Hepatocyte (in vitro differentiated cells): Measurements from ENCODE around the gene MAD2L1.

ENCODE experiments used
- CTCF ChIP-seq: fragments of 200-600 bp; sonication (generic); IDR thresholded peaks from 2 replicates; pipeline ENCODE4 v1.5.1; 2016; ENCODE audit warnings: antibody characterized with exemption, mild to moderate bottlenecking; ENCODE audit not compliant: poor library complexity
- EZH2 ChIP-seq: fragments of 200-600 bp; sonication (generic); IDR thresholded peaks from 2 replicates; pipeline ENCODE4 v1.6.1; 2016; ENCODE audit warnings: antibody characterized with exemption, mild to moderate bottlenecking, borderline replicate concordance
- EZH2phosphoT487 ChIP-seq: fragments of 200-600 bp; sonication (generic); IDR thresholded peaks from one replicate; pipeline ENCODE4 v1.6.1; 2018; ENCODE audit warnings: antibody characterized with exemption, mild to moderate bottlenecking, low read depth, moderate library complexity; ENCODE audit not compliant: unreplicated experiment, severe bottlenecking

- TF ChIP-seq CTCF (no peak), EZH2phosphoT487 (no peak), EZH2 (no peak)
Measured at GRCh38 chr4:120026853-120027252, 39.8 kb downstream of the MAD2L1 start.
